Kidney (tissue), 14 donors: Measurements from ENCODE around the gene PIGQ. TPM values are rescaled to one million over a fixed set of nuclear protein-coding genes. Genes with fewer than 3 reads are reported as not detected.

Experiments
- DNase-seq, 5 donors: peaks; one replicate each; pipeline ENCODE4 v3.0.0-alpha.2; 2013 to 2020
- FAIRE-seq: peaks from 2 replicates; lab custom pipeline; 2012; peaks lifted over from hg19 to GRCh38; lab: Jason Lieb, UNC
- H3K27ac ChIP-seq, 2 donors: one replicate each; pipeline ENCODE4 v1.7.0; 2013; ENCODE audit warnings: low read depth in 2 of 2, low read length in 2 of 2, inconsistent platforms in 1 of 2
- H3K27me3 ChIP-seq: one replicate; pipeline ENCODE4 v1.7.1; 2013; ENCODE audit warnings: low read length, inconsistent platforms; ENCODE audit not compliant: control insufficient read depth, insufficient read depth
- H3K36me3 ChIP-seq, 3 donors: one replicate each; pipeline versions ENCODE4 v1.7.0 to v1.7.1; 2013; ENCODE audit warnings: low read length in 3 of 3, control low read depth in 1 of 3, inconsistent platforms in 1 of 3; ENCODE audit not compliant: insufficient read depth in 3 of 3, control insufficient read depth in 2 of 3
- H3K4me1 ChIP-seq, 3 donors: one replicate each; pipeline versions ENCODE4 v1.7.0 to v1.7.1; 2013; ENCODE audit warnings: low read length in 3 of 3, inconsistent platforms in 1 of 3, low read depth in 1 of 3; ENCODE audit not compliant: control insufficient read depth in 2 of 3, insufficient read depth in 2 of 3
- H3K4me3 ChIP-seq, 3 donors: one replicate each; pipeline versions ENCODE4 v1.7.0 to v1.8.1; 2013; ENCODE audit warnings: low read length in 3 of 3, control low read depth in 1 of 3, inconsistent platforms in 1 of 3
- H3K9ac ChIP-seq, 3 donors: one replicate each; pipeline versions ENCODE4 v1.7.0 to v1.7.1; 2013; ENCODE audit warnings: low read length in 3 of 3, control low read depth in 1 of 3, inconsistent platforms in 1 of 3
- H3K9me3 ChIP-seq, 3 donors: one replicate each; pipeline versions ENCODE4 v1.7.0 to v1.7.1; 2013; ENCODE audit warnings: low read length in 3 of 3, control low read depth in 1 of 3, inconsistent platforms in 1 of 3; ENCODE audit not compliant: control insufficient read depth in 2 of 3, insufficient read depth in 1 of 3
- intact Hi-C: fragments of 100-400 bp; cut with DNase I; formaldehyde crosslinking; loops from one replicate; pipeline ENCODE4 v1.11.1; 2022
- polyA plus RNA-seq: library from polyadenylated mRNA; stranded (reverse); fragments of 350-450 nt; fragmentation: Illumina TruSeq; extraction: RNeasy Lipid Tissue Mini Kit (QIAGEN cat#74804); gene quantifications from one replicate; pipeline ENCODE4 v1.2.3, GENCODE V29; 2014; ENCODE audit warnings: low read depth, low replicate concordance; ENCODE audit not compliant: insufficient read depth
- total RNA-seq: library from RNA; stranded (reverse); fragmentation: NEBNext Ultra II Directional; extraction: Animal tissue kit (Norgen Biotek cat#: 25700); gene quantifications from one replicate; pipeline ENCODE4 v1.2.1, GENCODE V29; 2021
- TF ChIP-seq, protein P1 (sequence below): IDR thresholded peaks from 3 replicates; pipeline ENCODE4 v1.5.1; 2012; ENCODE audit warnings: mild to moderate bottlenecking, moderate library complexity, borderline replicate concordance; ENCODE audit not compliant: insufficient read depth; ENCODE audit errors: extremely low read depth
- donor health status: control.
- donor health status: control.
- donor health status: control.
- donor health status: control.
- donor health status: control.
- donor health status: DM: yes; HTN: yes; CAD: no.
- donor health status: Normal renal cell carcinoma (clear cell type).

PIGQ gene
- total and polyA plus RNA-seq, 2 donors from 2014 or later: 92.9 to 118 TPM

DNA sequence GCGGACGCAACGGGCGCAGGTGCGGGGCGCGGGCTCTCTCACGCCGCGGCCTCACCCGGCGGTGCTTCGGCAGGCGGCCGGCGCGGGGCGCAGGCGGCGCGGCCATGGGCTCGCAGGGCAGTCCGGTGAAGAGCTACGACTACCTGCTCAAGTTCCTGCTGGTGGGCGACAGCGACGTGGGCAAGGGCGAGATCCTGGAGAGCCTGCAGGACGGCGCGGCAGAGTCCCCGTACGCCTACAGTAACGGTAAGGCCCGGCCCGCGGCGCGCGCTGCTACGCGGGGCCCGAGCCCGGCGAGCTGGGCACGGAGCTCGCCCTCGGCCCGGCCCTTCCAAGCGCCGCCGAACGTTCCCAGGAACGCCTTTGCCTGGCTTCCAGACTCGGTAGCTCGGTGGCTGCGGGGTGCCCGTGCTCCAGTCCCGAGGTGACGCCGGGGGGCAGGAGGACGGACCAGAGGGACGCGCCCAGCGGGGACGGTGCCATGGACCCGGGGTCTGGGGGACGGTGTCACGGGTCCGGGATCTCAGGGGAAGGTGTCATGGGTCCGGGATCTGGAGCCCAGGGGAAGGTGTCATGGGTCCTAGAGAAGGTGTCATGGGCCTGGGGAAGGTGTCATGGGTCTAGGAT, 20.5 kb downstream of the PIGQ start:
- H3K4me1 ChIP-seq: peaks cover 6 to 60% (median 42%) of the 10 kb centered on the region in 3 donors
- no peaks in the 10 kb centered on the region for H3K27me3 ChIP-seq
- H3K36me3 ChIP-seq: no peaks in the 10 kb centered on the region
- FAIRE-seq (no peak), DNase-seq (peak in 4 of 5 donors; percentile 55 to 85 (median 70))
- peak overlapping the region; percentile 66 to 80 (median 70) for H3K4me3 ChIP-seq
- H3K27ac ChIP-seq: peak overlapping the region; percentile 81 to 87
- H3K9me3 ChIP-seq: no peaks in the 10 kb centered on the region
- TF ChIP-seq, protein P1, sequence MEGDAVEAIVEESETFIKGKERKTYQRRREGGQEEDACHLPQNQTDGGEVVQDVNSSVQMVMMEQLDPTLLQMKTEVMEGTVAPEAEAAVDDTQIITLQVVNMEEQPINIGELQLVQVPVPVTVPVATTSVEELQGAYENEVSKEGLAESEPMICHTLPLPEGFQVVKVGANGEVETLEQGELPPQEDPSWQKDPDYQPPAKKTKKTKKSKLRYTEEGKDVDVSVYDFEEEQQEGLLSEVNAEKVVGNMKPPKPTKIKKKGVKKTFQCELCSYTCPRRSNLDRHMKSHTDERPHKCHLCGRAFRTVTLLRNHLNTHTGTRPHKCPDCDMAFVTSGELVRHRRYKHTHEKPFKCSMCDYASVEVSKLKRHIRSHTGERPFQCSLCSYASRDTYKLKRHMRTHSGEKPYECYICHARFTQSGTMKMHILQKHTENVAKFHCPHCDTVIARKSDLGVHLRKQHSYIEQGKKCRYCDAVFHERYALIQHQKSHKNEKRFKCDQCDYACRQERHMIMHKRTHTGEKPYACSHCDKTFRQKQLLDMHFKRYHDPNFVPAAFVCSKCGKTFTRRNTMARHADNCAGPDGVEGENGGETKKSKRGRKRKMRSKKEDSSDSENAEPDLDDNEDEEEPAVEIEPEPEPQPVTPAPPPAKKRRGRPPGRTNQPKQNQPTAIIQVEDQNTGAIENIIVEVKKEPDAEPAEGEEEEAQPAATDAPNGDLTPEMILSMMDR: no peak
- intact Hi-C loops: no loop called here
- H3K9ac ChIP-seq: peak overlapping the region; percentile 27 to 77 (median 52)

DNA sequence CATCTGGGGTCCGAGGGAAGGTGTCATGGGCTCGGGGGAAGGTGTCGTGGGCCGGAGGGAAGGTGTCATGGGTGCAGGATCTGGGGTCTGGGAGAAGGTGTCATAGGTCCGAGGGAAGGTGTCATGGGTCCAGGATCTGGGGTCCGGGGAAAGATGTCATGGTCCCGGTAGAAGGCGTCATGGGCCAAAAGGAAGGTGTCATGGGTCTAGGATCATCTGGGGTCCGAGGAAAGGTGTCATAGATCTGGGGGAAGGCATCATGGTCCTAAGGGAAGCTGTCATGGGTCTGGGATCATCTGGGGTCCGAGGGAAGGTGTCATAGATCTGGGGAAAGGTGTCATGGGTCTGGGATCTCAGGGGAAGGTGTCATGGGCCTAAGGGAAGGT, 21.0 kb downstream of the PIGQ start:
- Histone ChIP-seq H3K36me3 (no peaks in the 10 kb centered on the region), H3K9ac (peak overlapping the region; percentile 27 to 77 (median 52)), H3K27ac (peak overlapping the region; percentile 33 to 87), H3K9me3 (no peaks in the 10 kb centered on the region), H3K4me3 (peak overlapping the region; percentile 66 to 80 (median 70)), H3K4me1 (peaks cover 6 to 58% (median 42%) of the 10 kb centered on the region in 3 donors), H3K27me3 (no peaks in the 10 kb centered on the region)
- FAIRE-seq (no peak), DNase-seq (no peak)
- TF ChIP-seq, protein P1: no peak
- intact Hi-C loops: no loop called here

DNA sequence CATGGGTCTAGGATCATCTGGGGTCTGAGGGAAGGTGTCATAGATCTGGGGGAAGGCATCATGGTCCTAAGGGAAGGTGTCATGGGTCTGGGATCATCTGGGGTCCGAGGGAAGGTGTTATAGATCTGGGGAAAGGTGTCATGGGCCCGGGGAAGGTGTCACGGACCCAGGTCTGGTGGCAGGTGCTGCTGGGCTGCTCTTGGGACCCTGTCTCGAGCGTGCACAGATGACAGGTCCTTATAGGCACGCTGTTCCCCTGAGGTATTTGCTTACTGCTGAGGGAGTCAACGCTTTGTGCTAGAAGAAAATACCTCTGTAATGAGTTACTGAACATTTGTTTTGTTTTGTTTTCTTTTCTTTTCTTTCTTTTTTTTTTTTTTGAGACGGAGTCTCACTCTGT, 21.5 kb downstream of the PIGQ start:
- peak in 1 of 5 donors; percentile 50 for DNase-seq
- intact Hi-C loops: no loop called here
- Histone ChIP-seq H3K9ac (peak overlapping the region; percentile 20 to 77 (median 27)), H3K4me3 (peak overlapping the region; percentile 66 to 80 (median 70)), H3K36me3 (no peaks in the 10 kb centered on the region), H3K9me3 (no peaks in the 10 kb centered on the region), H3K4me1 (peaks cover 6 to 60% (median 42%) of the 10 kb centered on the region in 3 donors), H3K27ac (peak overlapping the region in 1 of 2 donors; percentile 87), H3K27me3 (no peaks in the 10 kb centered on the region)
- FAIRE-seq: no peak
- TF ChIP-seq, protein P1: no peak
